Esophagus mucosa (tissue), 1 donor: ENCODE results near the gene SHFL. TPM values are rescaled to one million over a fixed set of nuclear protein-coding genes. Genes with fewer than 3 reads are reported as not detected.
A peak's percentile ranks its signal among the peaks of the same experiment; 100 is the strongest.

Source experiments
- ATAC-seq: fragments of 200-7000 bp; cut with Tn5 transposase; one replicate; pipeline ENCODE4 v1.9.1; 2020
- total RNA-seq: library from RNA; stranded (reverse); gene quantifications from one replicate; pipeline ENCODE4 v1.2.4, GENCODE V29; 2023
- donor health status: DM: yes; HTN: yes; CAD: no.

Gene SHFL
- total RNA-seq, 1 donor from 2014 or later, result 11.1 TPM

- ATAC-seq, result peak; percentile 89
Observed at GRCh38 chr19:10135551-10136334, 49.6 kb downstream of the SHFL start.

GRCh38 chr19:10136936-10137335, 50.8 kb downstream of the SHFL start:
- no peak for ATAC-seq

- ATAC-seq, result no peak
Observed at GRCh38 chr19:10137751-10138682, 51.9 kb downstream of the SHFL start.

- ATAC-seq, result no peak
Observed at GRCh38 chr19:10138879-10139795, 53.0 kb downstream of the SHFL start.

GRCh38 chr19:10139952-10140351, 53.8 kb downstream of the SHFL start:
- no peak for ATAC-seq

GRCh38 chr19:10141479-10141878, 55.4 kb downstream of the SHFL start:
- no peak for ATAC-seq

- no peak for ATAC-seq
Observed at GRCh38 chr19:10141973-10142372, 55.9 kb downstream of the SHFL start.

Other genes with a start within 250 kb of the SHFL start
- gene OLFM2, start 149.8 kb upstream of the SHFL start, total RNA-seq, result 5.1 TPM
- 5.6 TPM for gene COL5A3, start 75.8 kb upstream of the SHFL start, total RNA-seq
- gene RDH8, start 72.8 kb upstream of the SHFL start, total RNA-seq, result not detected
- not detected for gene ANGPTL6, start 16.4 kb downstream of the SHFL start, total RNA-seq
- gene PPAN, start 20.0 kb downstream of the SHFL start, total RNA-seq, result 32.3 TPM
- 4.8 TPM for gene P2RY11, start 25.4 kb downstream of the SHFL start, total RNA-seq
- 166 TPM for gene EIF3G, start 33.6 kb downstream of the SHFL start, total RNA-seq
- gene DNMT1, start 108.6 kb downstream of the SHFL start, total RNA-seq, result 63.7 TPM
- 2.5 TPM for gene S1PR2, start 145.0 kb downstream of the SHFL start, total RNA-seq
- 68.7 TPM for gene MRPL4, start 165.9 kb downstream of the SHFL start, total RNA-seq
- 3.5 TPM for gene ICAM1, start 184.8 kb downstream of the SHFL start, total RNA-seq
- not detected for gene ICAM4, start 200.6 kb downstream of the SHFL start, total RNA-seq
- gene ICAM5, start 203.6 kb downstream of the SHFL start, total RNA-seq, result 1.3 TPM
- gene ZGLP1, start 223.5 kb downstream of the SHFL start, total RNA-seq, result 1.0 TPM
- gene FDX2, start 229.7 kb downstream of the SHFL start, total RNA-seq, result 11.3 TPM
- 19.6 TPM for gene RAVER1, start 247.2 kb downstream of the SHFL start, total RNA-seq